ENCODE data around the gene PTPRF.

The PTPRF gene

GRCh38 chr1:43669878-43670277, 139.2 kb downstream of the PTPRF start:
- no peak for DNase-seq (ENCODE audit: low spot score)

DNA sequence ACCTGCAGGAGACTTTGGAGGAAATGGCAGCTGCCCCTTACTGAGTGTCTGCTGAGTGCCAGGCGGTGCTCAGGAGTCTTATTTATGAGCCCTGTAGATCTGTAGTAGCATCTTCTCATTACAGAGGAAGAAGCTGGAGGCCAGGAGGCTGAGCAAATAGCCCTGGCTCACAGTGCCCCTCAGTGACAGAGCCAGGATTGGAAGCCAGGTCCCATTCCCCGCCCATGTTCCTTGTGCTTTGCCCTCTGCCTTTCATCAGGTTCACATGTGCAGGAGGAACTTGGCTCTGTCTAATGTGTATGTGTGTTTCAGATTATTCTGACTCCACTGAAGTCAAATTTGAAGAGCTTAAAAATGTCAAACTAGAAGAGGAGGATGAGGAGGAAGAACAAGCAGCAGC, 140.5 kb downstream of the PTPRF start:
- no peak for DNase-seq (ENCODE audit: low spot score)

DNA sequence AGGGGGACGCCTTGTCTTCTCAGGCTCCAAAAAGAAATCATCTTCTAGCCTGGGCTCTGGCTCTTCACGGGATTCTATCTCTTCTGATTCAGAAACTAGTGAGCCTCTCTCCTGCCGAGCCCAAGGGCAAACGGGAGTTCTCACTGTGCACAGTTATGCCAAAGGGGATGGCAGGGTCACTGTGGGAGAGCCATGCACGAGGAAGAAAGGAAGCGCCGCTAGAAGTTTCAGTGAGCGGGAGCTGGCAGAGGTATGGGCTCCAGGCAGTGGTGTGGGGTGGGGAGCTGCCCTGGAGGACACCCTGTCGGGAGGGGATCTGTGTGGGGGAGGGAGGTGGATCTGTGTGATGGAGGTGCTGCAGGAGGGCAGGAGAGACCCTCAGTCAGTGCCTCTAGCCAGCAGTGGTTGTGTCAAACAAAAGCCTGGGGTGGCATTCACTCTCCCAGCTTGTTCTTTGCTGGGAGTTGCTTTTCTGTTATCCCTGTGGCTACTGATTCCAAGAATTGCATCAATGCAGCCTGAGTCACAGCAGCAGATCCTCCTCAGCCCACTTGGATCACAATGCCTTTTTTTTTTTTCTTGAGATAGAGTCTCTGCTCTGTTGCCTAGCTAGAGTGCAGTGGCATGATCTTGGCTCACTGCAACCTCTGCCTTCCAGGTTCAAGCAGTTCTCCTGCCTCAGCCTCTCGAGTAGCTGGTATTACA, 141.1 kb downstream of the PTPRF start:
- DNase-seq (ENCODE audit: low spot score) = no peak

DNA sequence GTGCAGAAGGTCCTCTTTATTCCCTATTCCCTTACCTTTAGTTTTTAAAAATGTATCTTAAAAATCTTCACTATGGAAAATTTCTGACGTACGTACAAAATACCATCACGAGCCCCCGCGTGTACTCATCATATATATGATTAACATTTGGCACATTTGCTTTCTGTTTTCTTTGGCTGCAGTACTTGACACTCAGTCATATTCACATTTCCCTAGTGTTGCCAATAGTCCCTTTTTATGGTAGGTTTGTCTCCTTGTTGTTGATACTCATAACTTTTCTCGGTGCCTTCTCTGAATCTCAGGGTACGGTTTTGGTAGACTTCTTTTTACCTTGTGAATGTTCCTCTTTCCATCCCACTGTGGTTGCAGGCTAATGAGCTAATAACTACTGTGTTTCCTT, 142.6 kb downstream of the PTPRF start:
- no peak for DNase-seq (ENCODE audit: low spot score)

Measured in RKO (cell line).